HG03039 (cell line): ENCODE measurements around the gene MEFV.
A peak's percentile ranks its signal among the peaks of the same experiment; 100 is the strongest.
"Not testable (repeated sequence)": the region's sequence is repeated elsewhere in the genome, so short reads cannot be mapped to it uniquely, and the experiment has no call there.

Experiments used
- ATAC-seq: cut with Tn5 transposase; IDR thresholded peaks from one replicate; pipeline ENCODE4 v1.9.1; 2021; ENCODE audit warnings: mild to moderate bottlenecking, moderate library complexity; ENCODE audit not compliant: unreplicated experiment

Gene MEFV, protein sequence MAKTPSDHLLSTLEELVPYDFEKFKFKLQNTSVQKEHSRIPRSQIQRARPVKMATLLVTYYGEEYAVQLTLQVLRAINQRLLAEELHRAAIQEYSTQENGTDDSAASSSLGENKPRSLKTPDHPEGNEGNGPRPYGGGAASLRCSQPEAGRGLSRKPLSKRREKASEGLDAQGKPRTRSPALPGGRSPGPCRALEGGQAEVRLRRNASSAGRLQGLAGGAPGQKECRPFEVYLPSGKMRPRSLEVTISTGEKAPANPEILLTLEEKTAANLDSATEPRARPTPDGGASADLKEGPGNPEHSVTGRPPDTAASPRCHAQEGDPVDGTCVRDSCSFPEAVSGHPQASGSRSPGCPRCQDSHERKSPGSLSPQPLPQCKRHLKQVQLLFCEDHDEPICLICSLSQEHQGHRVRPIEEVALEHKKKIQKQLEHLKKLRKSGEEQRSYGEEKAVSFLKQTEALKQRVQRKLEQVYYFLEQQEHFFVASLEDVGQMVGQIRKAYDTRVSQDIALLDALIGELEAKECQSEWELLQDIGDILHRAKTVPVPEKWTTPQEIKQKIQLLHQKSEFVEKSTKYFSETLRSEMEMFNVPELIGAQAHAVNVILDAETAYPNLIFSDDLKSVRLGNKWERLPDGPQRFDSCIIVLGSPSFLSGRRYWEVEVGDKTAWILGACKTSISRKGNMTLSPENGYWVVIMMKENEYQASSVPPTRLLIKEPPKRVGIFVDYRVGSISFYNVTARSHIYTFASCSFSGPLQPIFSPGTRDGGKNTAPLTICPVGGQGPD

DNA sequence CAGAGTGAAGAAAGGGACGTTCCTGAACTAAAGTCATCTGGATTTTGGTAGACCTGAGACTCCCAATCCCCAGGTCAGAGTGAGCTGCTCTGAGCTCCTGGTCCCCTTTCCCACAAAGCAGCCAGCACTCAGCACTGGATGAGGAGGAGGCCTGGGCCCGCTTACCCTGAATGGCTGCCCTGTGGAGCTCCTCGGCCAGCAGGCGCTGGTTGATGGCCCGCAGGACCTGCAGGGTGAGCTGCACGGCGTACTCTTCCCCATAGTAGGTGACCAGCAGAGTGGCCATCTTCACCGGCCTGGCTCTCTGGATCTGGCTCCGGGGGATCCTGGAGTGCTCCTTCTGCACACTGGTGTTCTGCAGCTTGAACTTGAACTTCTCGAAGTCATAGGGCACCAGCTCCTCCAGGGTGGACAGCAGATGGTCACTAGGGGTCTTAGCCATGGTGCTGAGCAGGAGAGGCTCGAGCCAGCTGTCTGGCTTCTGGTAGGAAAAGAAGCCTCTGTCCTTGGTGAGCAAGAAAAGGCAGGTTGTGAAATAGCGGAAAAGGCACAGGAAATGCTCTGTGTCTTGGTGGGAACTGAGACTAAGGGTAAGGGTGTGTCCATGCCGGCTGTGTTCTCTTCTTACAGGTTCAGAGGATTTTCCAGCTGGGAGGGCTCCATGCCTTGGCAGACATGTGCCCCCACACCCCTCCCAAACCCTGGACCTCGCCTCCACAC, at the start of gene MEFV:
Gene MEFV, minus strand, starts transcription at position 488 of the 720 bp plus-strand sequence. Its CDS starts 46 bp downstream, at position 442.
- no peak for ATAC-seq

DNA sequence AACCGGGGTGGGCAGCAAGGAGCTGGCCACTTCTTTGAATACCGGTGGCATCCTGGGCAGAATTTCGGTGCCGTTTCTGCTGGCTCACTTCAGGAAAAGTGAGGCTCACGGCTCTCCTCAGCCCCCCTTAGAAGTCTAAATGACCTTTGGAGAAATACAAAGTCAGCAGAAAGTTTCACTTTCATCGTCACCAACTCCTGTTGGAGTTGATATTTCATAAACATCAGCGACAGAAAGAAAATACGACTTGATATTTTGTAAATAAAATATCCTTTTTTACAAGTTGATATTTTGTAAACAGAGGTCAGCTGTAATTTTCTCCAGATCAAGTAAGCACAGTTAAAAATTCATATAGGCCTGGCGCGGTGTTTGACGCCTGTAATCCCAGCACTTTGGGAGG, 49.6 kb upstream of the MEFV start:
- ATAC-seq = no peak

DNA sequence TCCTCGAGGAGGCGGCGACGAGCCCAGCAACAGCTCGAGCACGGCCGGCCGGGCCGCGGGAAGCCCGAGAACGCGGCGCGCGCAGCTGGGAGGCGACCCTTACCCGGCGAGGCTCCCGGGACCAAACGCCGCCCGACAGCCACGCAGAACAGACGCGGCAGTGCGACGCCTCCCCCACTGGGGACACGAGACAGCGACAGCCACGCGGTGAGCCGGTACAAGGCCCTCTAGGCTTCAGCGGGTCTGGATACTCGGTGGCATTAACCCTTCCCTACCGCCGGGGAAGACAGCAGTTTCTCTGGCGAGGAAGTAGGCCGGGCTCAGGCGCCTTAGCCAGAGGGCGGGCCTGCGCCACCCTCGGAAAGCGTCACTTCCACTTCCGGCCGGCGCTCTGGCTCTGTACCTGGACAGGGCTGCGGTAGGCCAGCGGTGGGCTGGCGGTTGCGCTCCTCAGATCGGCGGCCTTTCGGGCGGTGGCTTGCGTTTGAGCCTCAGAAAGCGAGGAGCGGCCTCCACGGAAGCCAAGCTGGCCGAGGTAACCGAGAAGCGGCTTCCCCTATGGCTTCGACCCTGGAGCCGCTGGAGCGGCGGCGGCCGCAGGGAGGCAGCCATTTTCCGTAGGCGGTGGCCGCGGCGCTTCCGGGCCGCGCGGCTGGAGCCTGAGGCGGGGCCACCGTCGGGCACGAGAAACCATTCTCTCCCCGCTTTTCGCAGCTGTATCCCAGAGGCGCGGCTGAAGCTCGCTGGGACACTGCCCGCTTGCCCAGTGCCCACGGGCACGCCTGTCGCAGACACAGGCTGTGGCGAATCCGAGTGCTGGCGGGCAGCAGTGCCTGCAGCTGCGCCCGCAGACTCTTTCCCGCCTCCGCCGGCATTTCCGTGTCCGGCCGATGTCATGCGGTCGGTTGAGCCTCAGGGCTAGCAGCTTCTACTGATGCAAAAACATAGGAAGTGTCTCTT, 49.0 kb upstream of the MEFV start, which contains the start of the genes TIGD7 and ZNF75A:
Gene TIGD7, minus strand, starts transcription at position 322 of the 960 bp plus-strand sequence. CDS start 4,816 bp downstream, outside the sequence.
Gene ZNF75A, plus strand, starts transcription at position 389 of the 960 bp plus-strand sequence. CDS start 2,932 bp downstream, outside the sequence.
- peak; percentile 91 for ATAC-seq

DNA sequence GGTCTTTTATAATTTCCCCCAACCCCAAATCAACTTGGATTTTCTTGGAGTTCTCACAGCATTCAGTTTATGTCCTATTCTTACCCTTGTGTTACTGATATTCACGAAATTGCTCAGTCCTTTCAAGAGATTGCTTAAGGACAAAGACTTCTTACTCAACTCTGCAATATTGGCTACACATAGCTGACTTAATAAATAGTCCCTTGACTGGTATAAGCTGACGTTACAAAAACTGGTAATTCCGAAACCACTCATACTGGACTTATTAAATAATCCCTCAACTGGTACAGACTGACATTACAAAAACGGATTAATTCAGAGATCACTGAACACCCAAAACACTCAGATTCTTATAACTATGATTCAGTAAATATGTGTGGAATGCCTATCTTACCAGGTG, 47.9 kb upstream of the MEFV start:
- no peak for ATAC-seq

DNA sequence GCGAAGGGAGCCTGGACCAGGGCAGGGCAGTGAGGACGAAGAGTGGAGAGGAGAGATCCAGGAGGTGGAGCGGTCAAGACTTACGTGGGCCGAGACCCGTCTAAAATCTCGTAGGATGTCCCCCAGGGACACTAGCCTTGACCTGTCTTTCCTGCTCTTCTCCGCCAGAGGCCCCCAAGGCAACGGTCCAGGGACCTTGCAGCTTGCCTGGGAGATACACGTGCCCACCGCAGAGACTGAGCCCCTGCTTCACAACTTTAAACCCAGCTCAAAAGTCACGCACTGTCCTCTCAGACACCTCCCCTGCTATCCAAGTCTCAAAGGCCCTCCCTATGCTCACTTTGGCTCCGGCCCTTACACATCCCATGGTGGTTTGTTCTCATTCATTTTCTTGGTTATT, 39.4 kb upstream of the MEFV start:
- no peak for ATAC-seq

DNA sequence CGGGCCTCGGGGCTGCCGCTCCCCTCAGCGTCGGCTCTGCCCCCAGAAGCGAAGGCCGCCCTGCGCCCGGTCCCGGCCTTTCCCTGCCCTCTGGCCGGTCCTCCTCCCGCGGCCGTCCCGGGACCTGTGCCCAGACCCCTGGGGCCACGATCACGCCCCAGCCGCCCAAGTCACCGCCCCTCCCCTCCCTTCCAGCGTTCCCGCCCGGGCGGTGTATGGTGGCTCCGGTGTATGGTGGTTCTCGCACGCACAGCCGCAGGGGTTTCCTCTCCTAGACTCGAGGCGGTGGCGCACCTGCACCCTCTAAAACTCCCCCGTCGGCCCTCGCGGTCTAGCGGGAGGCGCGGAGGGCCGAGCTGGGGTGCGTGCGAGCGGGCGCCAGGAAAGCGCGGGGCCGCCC, 38.8 kb upstream of the MEFV start:
- no peak for ATAC-seq

DNA sequence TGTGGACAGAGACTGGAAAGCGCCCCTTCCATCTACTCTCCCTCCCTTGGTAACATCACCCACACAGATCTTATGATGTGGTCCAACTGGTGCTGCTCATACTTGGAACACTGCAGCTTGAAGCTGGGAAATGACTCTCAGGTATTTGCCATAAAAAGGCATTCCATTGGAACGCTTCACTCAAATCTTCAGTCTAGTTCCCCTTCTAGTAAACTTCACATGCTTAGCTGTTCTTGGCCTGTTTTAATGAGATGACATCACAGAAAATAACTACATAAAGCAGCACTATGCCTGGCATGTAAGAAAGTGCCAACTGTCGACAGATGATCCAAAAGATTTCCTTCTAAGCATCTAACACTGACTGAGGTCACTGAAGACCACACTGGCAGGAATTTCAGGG, 36.2 kb upstream of the MEFV start:
- no peak for ATAC-seq

DNA sequence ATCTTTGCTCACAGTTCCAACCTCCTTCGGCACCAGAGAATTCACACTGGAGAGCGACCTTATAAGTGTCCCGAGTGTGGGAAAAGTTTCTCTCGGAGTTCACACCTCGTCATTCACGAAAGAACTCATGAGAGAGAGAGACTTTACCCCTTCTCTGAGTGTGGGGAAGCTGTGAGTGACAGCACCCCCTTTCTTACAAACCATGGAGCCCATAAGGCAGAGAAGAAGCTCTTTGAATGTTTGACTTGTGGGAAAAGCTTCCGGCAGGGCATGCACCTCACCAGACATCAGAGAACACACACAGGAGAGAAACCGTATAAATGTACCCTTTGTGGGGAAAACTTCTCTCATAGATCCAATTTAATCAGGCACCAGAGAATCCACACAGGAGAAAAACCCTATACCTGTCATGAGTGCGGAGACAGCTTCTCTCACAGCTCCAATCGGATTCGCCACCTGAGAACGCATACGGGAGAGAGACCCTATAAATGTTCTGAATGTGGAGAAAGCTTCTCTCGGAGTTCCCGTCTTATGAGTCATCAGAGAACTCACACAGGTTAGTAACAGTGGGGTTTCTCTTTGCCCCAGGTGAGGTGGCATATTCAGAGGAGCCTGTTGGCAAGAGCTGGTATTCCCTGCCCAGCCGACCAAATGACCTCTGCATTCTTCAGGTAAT, 33.7 kb upstream of the MEFV start:
- no peak for ATAC-seq

DNA sequence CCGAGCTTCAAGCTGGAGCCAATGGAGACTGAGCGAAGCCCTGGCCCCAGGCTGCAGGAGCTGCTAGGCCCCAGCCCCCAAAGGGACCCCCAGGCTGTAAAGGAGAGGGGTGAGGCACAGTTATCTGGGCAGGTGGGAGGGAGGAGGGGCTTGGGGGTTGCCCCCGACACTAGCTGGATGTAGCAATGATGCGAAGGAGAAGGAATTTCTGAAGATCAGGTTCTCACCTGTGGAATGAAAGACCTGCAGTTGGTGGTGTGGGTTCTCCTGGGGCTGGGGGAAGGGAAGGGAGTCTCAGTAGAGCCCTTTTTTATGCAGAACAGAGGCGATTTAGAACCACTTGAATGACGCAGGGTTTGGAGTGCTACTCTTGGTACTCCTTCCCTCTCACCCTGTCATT, 28.7 kb upstream of the MEFV start:
- no peak for ATAC-seq

DNA sequence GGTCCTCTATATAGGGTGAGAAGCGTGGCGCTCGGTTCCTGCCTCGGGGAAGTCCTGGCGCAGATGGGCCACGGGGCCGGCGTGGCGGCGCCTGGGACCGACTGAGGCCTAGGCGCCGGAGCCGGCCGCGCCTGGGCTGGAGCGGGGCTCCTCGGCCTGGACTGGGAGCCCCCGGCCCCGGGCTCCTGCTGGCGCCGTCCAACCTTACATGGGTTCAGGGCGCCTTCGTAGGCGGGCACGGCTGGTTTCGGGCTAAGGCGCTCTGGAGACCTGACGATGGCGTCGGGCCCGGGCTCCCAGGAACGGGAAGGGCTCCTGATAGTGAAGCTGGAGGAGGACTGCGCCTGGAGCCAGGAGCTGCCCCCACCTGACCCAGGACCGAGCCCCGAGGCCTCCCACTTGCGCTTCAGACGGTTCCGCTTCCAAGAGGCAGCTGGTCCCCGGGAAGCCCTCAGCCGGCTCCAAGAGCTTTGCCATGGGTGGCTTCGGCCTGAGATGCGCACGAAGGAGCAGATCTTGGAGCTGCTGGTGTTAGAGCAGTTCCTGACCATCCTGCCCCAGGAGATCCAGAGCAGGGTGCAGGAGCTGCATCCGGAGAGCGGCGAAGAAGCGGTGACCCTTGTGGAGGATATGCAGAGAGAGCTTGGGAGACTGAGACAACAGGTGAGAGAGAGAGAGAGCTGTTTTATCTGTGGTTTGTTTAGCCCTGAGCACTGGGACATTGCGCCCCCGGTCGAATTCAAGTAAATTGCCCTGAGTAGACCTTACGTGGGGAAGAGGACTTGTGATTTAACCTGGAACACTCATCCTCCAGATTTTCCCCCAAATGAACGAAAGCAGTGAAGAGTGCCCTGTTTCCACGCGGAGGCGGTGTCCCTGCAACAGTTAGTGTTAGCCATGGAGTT, 27.4 kb upstream of the MEFV start:
- no peak for ATAC-seq

DNA sequence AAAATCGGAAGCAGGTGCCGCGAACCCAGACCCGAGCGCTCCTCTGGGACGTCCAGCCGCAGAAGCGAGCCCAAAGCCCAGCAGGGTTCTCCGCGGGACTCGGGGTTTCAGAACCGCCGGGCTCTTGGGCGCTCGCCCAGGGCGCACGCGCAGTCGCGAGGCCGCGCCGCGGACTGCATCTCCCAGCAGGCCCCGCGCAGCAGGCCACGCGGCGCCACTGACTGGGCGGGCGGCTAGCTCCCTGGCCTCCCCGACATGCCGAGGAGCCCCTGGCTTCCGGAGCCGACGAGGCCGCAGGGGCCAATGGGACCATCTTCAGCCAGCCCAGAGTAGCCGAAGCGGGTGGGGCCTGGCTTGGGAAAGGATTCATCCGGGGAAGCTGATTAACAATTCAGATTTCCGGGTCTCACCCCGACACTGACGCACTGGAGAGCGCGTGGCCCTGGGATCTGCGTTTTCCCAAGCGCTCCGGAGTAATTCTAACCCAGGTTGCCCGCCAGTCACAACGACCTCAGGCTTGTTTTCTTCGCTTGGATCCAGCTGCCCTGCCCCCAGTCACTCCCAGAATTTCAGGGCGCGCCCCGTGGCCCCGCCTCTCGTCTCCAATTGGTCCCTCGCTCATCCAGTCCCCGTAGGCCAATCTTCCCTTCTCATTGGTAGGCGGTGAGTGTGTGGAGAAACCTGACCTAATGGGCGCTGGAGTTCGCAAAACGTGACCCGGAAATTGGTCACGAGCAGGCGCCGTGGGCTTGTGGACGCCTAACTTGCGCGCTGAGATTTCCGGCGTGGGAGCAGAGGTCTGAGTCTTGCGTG, 26.5 kb upstream of the MEFV start, which contains the start of gene ZNF263:
Gene ZNF263, plus strand, starts transcription at position 762 of the 813 bp plus-strand sequence. CDS start 328 bp downstream, outside the sequence.
- ATAC-seq = peak; percentile 84

DNA sequence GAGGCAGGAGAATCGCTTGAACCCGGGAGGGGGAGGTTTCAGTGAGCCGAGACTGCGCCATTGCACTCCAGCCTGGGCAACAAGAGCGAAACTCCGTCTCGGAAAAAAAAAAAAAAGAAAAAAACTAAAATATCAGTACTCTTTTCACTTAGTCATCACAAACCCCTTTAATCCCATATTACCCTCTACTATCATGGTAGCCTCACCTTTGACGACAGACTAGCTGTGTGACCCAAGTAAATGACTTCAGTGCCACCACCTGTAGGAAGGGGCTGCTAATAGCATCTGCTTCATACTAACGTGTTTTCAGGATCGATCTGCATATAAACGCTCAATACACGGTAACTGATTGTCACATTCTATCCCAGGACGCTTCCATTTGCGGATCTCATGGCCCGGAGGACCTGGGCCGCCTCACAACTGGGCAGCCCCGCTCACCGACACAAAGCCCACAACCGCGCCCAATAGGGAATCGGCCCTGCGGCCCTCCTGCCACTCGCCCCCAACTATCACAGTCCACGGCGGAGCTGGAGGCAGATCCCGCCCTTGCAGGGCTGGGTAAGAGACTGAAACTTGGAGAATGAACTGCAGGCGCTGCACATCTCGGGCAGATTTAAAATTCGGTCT, 25.8 kb upstream of the MEFV start:
- ATAC-seq = peak; percentile 22

DNA sequence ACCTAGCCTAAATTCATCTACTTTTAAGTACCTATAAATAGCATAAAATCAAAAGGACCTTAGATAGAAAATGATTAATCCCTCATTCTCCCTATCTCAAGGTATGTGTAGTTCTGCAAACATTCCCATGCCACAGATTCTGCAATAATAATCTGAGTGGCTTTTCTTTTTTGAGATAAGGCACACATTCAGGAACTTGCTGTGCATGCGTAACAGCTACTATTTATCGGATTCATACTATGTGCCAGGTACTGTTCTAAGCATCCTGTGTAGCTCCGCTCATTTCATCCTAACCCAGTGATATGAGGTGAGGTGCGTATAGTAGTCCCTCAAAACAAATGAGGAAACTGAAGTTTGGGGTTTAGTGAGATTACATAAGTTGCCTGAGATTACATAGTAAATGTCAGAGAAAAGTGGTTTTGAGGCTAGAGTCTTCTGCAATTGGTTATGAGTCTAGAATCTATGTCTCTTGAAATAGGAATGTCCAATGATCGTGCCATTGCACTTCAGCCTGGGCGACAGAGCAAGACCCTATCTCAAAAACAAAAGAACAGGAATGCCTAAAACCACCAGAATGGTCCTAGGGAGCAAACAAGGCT, 24.9 kb upstream of the MEFV start:
- ATAC-seq = no peak

DNA sequence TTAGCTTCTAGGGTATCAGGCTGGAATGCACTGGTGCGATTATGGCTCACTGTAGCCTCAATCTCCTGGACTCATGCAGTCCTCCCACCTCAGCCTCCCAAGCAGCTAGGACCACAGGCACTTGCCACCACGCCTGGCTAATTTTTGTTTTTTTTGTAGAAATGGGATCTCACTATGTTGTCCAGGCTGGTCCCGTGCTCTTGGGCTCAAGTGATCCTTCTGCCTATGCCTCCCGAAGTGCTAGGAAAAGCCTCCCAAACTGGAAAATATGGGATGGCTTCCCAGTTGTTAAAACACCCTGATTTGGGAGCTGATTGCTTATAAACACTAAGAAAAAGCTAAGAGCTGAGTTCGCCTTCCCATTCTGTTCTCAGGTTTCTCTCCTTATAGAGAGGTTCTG, 20.2 kb upstream of the MEFV start:
- no peak for ATAC-seq

DNA sequence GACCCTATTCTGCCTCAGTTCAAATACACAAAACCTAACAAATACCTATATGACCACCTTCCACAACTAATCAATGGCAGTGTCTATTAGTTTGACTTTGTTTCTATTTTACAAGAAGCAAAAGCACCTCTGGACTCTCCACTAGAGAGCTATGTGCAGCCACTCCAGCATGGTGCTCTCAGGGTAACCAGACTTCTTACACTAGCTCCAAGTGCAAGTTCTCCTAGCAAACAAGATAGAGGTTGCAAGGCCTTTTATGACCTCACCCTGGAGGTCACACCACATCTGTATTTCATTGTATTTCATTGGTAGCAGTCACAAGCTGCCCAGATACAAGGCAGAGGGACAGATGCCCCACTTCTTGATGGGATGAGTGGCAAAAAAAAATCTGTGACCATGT, 18.5 kb upstream of the MEFV start:
- no peak for ATAC-seq

DNA sequence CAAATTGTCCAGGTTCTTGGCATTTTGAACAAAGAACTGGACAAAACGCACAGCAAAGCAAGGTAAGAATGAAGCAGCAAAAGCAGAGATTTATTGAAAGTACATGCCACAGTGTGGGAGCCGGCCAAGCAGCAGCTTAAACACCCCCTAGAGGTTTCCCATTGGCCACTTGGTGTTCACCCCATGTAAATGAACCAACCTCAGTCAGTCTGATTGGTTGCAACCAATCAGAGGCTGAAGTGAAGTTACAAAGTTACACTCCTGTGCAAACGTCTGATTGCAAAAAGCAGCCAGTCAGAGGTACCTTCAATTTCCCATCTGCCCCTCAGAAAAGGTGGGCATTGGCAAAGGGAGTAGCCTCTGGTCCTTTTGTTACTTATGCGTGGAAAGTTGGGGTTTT, 18.1 kb upstream of the MEFV start:
- ATAC-seq = no peak

DNA sequence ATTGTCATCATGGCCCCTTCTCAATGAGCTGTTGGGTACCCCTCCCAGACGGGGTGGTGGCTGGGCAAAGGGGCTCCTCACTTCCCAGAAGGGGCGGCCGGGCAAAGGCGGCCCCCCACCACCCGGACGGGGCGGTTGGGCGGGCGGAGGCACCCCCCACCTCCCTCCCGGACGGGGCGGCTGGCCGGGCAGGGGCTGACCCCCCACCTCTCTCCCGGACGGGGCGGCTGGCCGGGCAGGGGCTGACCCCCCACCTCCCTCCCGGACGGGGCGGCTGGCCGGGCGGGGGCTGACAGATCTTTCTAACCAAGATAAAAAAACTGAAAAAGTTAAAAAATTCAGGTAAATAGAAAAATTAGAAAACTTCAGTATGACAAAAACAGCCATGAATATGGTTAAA, 14.8 kb upstream of the MEFV start:
- ATAC-seq = not testable (repeated sequence)
